HepG2 (cell line): ENCODE data around the gene LRTM2. TPM values are rescaled to one million over a fixed set of nuclear protein-coding genes. Genes with fewer than 3 reads are reported as not detected.

Experiments
- FOSL2 ChIP-seq: sonication (generic); formaldehyde crosslinking; IDR thresholded peaks from 2 replicates; pipeline ENCODE4 v1.4.0; 2020; ENCODE audit warnings: missing genetic modification reagents
- GABPB1 ChIP-seq: IDR thresholded peaks from 2 replicates; pipeline ENCODE4 v1.6.1; 2016; ENCODE audit warnings: mild to moderate bottlenecking, missing genetic modification reagents, moderate library complexity, missing compliant biosample characterization
- MIER2 ChIP-seq: IDR thresholded peaks from 2 replicates; pipeline ENCODE4 v1.6.1; 2016; ENCODE audit warnings: missing biosample characterization, missing genetic modification reagents
- SATB2 ChIP-seq: sonication (generic); formaldehyde crosslinking; IDR thresholded peaks from 2 replicates; pipeline ENCODE4 v1.5.0; 2020; ENCODE audit warnings: missing genetic modification reagents
- TCF7L2 ChIP-seq: IDR thresholded peaks from 2 replicates; pipeline ENCODE4 v1.6.1; 2011; ENCODE audit warnings: mild to moderate bottlenecking, low read depth, low read length, moderate library complexity
- ZNF333 ChIP-seq: sonication (generic); formaldehyde crosslinking; IDR thresholded peaks from 2 replicates; pipeline ENCODE4 v1.4.0; 2020; ENCODE audit warnings: mild to moderate bottlenecking, missing genetic modification reagents, borderline replicate concordance
- ZNF335 ChIP-seq: sonication (generic); formaldehyde crosslinking; IDR thresholded peaks from 2 replicates; pipeline ENCODE4 v1.4.0; 2020; ENCODE audit warnings: missing genetic modification reagents
- ZNF775 ChIP-seq: sonication (generic); formaldehyde crosslinking; IDR thresholded peaks from 2 replicates; pipeline ENCODE4 v1.4.0; 2020; ENCODE audit warnings: missing genetic modification reagents, mild to moderate bottlenecking, moderate library complexity, borderline replicate concordance
- polyA plus RNA-seq, 8 experiments: library from polyadenylated mRNA; depleted of rRNA in 3 of 8; stranded (reverse) in 7 of 8; unstranded in 1 of 8; fragments of >200 nt; fragmentation: Illumina TruSeq in 4 of 8; extraction: Trizol in 4 of 8; gene quantifications; 2 replicates each; pipeline versions ENCODE4 v1.2.1 to v1.2.3, GENCODE V29; 2011 to 2016; ENCODE audit warnings: low read depth in 4 of 8, missing spikeins in 1 of 8, mixed read lengths in 1 of 8; ENCODE audit not compliant: insufficient read depth in 1 of 8
- total RNA-seq, 5 experiments: library from RNA; depleted of rRNA; stranded (reverse); fragments of >200 nt; fragmentation: Illumina TruSeq; extraction: Trizol; gene quantifications; 2 replicates each; pipeline ENCODE4 v1.2.3, GENCODE V29; 2016; ENCODE audit warnings: low read depth in 1 of 5
- TF ChIP-seq, protein P1 (sequence below), 2 experiments: IDR thresholded peaks; 2 replicates each; pipeline ENCODE4 v1.6.1; 2011 to 2012; ENCODE audit warnings: low read length in 2 of 2, borderline replicate concordance in 1 of 2, low read depth in 1 of 2, mild to moderate bottlenecking in 1 of 2, moderate library complexity in 1 of 2
- TF ChIP-seq, protein P2 (sequence below): sonication (generic); formaldehyde crosslinking; IDR thresholded peaks from 2 replicates; pipeline ENCODE4 v1.5.0; 2020; ENCODE audit warnings: missing genetic modification reagents
- TF ChIP-seq, protein P3 (sequence below): sonication (generic); formaldehyde crosslinking; IDR thresholded peaks from 2 replicates; pipeline ENCODE4 v1.4.0; 2020; ENCODE audit warnings: low read depth, mild to moderate bottlenecking, missing genetic modification reagents
- TF ChIP-seq, protein P4 (sequence below): sonication (generic); formaldehyde crosslinking; IDR thresholded peaks from 2 replicates; pipeline ENCODE4 v1.4.0; 2020; ENCODE audit warnings: missing genetic modification reagents
- TF ChIP-seq, protein P5 (sequence below): sonication (generic); formaldehyde crosslinking; IDR thresholded peaks from 2 replicates; pipeline ENCODE4 v1.4.0; 2020; ENCODE audit warnings: mild to moderate bottlenecking, low read depth, missing genetic modification reagents

The LRTM2 gene
- total and polyA plus RNA-seq, 2 of the 13 experiments (the other 11 are each of a cell fraction or from before 2014, with no cell fraction given) = 0.09 TPM; not detected in 1

DNA sequence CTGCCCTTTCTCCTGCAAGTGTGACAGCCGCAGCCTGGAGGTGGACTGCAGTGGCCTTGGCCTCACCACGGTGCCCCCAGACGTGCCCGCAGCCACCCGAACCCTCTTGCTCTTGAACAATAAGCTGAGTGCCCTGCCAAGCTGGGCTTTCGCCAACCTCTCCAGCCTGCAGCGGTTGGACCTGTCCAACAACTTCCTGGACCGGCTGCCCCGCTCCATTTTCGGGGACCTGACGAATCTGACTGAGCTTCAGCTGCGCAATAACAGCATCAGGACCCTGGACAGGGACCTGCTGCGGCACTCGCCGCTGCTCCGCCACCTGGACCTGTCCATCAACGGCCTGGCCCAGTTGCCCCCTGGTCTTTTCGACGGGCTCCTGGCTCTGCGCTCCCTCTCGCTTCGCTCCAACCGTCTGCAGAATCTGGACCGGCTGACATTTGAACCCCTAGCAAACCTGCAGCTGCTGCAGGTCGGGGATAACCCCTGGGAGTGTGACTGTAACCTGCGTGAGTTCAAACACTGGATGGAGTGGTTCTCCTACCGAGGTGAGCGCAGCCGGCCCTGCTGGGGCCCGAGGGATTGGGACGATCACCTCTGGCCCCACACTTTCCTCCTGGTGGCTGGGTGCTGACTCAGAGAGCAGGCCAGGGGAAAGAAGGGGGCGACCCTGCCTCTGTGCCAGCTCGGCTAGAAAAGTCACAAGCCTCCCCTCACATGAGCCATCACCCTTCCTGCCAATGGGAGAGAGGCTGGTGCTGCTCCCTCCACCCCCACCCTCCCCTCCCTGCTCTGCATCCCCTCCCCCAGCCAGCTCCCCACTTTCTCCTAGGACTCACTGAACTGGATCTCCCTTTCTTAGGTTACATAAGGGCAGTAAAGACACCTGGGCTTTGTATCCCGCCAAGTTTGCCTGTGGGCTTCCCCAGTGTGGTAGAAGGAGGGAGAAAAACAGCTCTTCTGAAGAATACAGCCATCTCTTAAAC, 10.9 kb downstream of the LRTM2 start (continued):
- TF ChIP-seq, protein P1, sequence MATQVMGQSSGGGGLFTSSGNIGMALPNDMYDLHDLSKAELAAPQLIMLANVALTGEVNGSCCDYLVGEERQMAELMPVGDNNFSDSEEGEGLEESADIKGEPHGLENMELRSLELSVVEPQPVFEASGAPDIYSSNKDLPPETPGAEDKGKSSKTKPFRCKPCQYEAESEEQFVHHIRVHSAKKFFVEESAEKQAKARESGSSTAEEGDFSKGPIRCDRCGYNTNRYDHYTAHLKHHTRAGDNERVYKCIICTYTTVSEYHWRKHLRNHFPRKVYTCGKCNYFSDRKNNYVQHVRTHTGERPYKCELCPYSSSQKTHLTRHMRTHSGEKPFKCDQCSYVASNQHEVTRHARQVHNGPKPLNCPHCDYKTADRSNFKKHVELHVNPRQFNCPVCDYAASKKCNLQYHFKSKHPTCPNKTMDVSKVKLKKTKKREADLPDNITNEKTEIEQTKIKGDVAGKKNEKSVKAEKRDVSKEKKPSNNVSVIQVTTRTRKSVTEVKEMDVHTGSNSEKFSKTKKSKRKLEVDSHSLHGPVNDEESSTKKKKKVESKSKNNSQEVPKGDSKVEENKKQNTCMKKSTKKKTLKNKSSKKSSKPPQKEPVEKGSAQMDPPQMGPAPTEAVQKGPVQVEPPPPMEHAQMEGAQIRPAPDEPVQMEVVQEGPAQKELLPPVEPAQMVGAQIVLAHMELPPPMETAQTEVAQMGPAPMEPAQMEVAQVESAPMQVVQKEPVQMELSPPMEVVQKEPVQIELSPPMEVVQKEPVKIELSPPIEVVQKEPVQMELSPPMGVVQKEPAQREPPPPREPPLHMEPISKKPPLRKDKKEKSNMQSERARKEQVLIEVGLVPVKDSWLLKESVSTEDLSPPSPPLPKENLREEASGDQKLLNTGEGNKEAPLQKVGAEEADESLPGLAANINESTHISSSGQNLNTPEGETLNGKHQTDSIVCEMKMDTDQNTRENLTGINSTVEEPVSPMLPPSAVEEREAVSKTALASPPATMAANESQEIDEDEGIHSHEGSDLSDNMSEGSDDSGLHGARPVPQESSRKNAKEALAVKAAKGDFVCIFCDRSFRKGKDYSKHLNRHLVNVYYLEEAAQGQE (IDR thresholded peaks at IDR 0.05; ENCODE audit: borderline replicate concordance in 1 of 2, low read depth in 1 of 2, low read length in 2 of 2) = peak; percentile 90 to 98
- TF ChIP-seq, protein P2, sequence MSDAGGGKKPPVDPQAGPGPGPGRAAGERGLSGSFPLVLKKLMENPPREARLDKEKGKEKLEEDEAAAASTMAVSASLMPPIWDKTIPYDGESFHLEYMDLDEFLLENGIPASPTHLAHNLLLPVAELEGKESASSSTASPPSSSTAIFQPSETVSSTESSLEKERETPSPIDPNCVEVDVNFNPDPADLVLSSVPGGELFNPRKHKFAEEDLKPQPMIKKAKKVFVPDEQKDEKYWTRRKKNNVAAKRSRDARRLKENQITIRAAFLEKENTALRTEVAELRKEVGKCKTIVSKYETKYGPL (CRISPR knock-in tag) = peak; percentile 77; the same call in 1 of the 2 replicates
- TF ChIP-seq ZNF775 (CRISPR knock-in tag) (no peak), SATB2 (CRISPR knock-in tag) (peak; percentile 91; the same call in 1 of the 2 replicates), GABPB1 (CRISPR knock-in tag) (peak; percentile 66), TCF7L2 (no peak), FOSL2 (CRISPR knock-in tag) (peak; percentile 60), MIER2 (CRISPR knock-in tag) (peak; percentile 99), ZNF335 (CRISPR knock-in tag) (peak; percentile 83), ZNF333 (CRISPR knock-in tag) (peak; percentile 55; the same call in 1 of the 2 replicates)
- TF ChIP-seq, protein P3, sequence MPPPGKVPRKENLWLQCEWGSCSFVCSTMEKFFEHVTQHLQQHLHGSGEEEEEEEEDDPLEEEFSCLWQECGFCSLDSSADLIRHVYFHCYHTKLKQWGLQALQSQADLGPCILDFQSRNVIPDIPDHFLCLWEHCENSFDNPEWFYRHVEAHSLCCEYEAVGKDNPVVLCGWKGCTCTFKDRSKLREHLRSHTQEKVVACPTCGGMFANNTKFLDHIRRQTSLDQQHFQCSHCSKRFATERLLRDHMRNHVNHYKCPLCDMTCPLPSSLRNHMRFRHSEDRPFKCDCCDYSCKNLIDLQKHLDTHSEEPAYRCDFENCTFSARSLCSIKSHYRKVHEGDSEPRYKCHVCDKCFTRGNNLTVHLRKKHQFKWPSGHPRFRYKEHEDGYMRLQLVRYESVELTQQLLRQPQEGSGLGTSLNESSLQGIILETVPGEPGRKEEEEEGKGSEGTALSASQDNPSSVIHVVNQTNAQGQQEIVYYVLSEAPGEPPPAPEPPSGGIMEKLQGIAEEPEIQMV (CRISPR knock-in tag) = 0 out of 2 replicates have a peak, but pooled peaks have one; percentile 41
- TF ChIP-seq, protein P4, sequence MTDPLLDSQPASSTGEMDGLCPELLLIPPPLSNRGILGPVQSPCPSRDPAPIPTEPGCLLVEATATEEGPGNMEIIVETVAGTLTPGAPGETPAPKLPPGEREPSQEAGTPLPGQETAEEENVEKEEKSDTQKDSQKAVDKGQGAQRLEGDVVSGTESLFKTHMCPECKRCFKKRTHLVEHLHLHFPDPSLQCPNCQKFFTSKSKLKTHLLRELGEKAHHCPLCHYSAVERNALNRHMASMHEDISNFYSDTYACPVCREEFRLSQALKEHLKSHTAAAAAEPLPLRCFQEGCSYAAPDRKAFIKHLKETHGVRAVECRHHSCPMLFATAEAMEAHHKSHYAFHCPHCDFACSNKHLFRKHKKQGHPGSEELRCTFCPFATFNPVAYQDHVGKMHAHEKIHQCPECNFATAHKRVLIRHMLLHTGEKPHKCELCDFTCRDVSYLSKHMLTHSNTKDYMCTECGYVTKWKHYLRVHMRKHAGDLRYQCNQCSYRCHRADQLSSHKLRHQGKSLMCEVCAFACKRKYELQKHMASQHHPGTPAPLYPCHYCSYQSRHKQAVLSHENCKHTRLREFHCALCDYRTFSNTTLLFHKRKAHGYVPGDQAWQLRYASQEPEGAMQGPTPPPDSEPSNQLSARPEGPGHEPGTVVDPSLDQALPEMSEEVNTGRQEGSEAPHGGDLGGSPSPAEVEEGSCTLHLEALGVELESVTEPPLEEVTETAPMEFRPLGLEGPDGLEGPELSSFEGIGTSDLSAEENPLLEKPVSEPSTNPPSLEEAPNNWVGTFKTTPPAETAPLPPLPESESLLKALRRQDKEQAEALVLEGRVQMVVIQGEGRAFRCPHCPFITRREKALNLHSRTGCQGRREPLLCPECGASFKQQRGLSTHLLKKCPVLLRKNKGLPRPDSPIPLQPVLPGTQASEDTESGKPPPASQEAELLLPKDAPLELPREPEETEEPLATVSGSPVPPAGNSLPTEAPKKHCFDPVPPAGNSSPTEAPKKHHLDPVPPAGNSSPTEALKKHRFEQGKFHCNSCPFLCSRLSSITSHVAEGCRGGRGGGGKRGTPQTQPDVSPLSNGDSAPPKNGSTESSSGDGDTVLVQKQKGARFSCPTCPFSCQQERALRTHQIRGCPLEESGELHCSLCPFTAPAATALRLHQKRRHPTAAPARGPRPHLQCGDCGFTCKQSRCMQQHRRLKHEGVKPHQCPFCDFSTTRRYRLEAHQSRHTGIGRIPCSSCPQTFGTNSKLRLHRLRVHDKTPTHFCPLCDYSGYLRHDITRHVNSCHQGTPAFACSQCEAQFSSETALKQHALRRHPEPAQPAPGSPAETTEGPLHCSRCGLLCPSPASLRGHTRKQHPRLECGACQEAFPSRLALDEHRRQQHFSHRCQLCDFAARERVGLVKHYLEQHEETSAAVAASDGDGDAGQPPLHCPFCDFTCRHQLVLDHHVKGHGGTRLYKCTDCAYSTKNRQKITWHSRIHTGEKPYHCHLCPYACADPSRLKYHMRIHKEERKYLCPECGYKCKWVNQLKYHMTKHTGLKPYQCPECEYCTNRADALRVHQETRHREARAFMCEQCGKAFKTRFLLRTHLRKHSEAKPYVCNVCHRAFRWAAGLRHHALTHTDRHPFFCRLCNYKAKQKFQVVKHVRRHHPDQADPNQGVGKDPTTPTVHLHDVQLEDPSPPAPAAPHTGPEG (CRISPR knock-in tag) = peak; percentile 73; the same call in 1 of the 2 replicates
- TF ChIP-seq, protein P5, sequence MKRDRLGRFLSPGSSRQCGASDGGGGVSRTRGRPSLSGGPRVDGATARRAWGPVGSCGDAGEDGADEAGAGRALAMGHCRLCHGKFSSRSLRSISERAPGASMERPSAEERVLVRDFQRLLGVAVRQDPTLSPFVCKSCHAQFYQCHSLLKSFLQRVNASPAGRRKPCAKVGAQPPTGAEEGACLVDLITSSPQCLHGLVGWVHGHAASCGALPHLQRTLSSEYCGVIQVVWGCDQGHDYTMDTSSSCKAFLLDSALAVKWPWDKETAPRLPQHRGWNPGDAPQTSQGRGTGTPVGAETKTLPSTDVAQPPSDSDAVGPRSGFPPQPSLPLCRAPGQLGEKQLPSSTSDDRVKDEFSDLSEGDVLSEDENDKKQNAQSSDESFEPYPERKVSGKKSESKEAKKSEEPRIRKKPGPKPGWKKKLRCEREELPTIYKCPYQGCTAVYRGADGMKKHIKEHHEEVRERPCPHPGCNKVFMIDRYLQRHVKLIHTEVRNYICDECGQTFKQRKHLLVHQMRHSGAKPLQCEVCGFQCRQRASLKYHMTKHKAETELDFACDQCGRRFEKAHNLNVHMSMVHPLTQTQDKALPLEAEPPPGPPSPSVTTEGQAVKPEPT (CRISPR knock-in tag) = 0 out of 2 replicates have a peak, but pooled peaks have one; percentile 23
